NCI-H345 treated with DMSO at 0.1 percent for 48 hours (cell line): ENCODE measurements around the gene INPP5A.

Experiments used
- DNase-seq: peaks from one replicate; lab custom pipeline; 2025; ENCODE audit not compliant: unreplicated experiment; lab: John Stamatoyannopoulos, UW

Gene INPP5A

DNA sequence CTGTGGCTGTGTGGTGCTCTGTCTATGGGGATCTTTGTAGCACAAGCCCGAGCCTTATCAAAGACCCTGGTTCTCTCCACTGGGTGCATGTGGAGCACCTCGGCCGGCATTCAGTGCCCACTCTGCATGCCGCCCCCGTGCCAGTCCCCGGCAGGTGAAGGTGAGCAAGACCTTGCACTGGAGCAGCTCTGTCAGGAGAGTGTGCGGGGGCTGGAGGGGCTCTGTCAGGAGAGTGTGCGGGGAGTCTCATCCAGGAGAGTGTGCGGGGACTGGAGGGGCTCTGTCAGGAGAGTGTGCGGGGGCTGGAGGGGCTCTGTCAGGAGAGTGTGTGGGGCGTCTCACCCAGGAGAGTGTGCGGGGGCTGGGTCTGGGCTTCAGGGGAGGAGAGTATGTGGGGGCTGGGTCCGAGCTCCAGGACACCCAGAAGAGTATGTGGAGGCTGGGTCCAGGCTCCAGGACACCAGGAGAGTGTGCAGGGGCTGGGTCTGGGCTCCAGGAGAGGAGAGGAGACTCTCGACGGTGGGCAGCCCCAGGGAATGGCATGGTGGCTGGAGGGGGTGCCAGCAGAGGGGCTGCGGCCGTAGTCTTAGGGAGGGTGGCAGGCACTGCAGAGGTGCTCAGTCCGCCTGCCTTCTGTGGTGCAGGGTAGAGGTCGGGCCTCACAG lies 40.8 kb downstream of the INPP5A start:
- DNase-seq, result no peak

DNA sequence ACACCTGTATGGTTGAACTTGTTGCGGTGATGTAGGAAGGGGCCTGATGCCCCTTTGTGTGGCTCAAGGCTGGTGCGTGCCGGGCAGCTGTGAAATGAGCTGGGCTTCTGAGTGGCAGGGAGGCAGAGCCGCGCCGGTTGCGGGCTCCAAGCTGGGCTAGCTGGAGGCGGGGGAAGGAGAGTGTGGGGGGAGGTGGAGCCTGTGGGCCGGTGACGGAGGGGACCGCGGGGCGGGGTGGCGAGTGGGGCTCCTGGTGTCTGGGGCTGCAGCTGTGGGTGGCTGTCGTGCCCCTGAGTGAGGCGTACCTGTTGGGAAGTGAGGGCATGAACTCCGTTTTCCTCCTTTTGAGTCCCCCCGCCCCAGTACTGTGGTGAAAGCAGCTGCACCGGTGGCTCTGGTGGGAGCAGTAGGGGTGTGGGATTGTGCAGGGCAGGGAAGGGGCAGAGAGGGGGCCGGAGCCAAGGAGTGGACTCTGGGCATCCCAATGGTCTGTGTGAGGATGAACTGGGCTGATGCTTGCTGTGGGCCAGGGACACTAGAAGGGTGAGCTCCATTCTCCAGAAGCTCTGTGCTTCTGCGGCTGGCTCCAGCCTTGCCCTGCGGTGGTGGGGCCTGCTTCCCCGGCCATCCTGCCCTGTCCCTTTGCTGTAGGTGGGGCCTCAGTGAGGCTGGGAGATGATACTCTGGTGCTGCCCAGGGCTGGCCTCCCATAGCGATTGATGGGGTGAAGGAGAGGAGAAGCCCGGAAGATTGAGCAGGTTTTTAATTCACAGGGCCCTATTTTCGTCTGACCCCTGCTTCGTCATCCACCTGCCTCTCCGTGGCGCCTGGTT lies 41.7 kb downstream of the INPP5A start:
- DNase-seq, result no peak

DNA sequence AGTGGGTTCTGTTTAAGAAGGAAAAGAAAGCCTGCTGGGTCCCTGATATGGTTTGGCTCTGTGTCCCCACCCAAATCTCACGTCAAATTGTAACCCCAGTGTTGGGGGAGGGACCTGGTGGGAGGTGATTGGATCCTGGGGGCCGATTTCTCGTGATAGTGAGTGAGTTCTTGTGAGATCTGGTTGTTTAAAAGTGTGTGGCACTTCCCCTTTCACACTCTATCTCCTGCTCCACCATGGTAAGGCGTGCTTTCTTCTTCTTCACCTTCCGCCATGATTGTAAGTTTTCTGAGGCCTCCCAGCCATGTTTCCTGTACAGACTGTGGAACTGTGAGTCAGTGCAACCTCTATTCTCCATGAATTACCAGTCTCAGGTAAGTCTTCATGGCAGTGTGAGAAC lies 42.6 kb downstream of the INPP5A start:
- DNase-seq, result no peak

DNA sequence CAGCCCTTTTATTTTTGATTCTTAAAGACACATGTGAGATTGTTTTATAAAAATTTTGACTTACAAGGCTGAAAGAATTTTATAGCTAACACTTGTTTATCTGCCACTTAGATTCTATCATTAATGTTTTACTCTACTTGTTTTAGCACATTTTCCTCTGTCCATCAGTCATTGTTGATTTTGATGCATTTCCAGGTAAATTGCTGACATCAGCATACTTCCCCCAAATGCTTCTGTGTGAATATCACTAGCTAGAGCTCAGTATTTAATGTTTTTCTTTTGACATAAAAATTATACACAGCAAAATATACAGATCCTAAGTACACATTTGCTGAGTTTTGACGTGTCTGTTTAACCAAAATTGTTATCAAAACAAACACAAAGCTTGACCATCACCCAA lies 43.0 kb downstream of the INPP5A start:
- DNase-seq, result no peak

DNA sequence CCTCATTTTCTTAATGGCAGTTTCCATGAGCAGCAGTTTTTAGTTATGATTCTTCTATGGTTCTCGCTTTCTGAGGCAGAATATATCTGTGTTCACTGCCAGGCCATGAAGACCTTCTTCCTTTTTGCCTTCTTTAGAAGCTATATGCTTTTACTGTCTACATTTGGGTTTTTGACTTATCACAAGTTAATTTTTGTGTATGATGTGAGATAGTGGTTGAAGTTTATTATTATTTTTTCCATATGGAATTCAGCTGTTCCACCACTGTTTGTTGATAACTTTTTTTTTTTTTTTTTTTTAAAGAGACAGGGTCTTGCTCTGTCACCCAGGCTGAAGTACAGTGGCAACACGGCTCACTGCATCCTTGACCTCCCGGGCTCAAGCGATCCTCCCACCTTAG lies 44.5 kb downstream of the INPP5A start:
- DNase-seq, result no peak

DNA sequence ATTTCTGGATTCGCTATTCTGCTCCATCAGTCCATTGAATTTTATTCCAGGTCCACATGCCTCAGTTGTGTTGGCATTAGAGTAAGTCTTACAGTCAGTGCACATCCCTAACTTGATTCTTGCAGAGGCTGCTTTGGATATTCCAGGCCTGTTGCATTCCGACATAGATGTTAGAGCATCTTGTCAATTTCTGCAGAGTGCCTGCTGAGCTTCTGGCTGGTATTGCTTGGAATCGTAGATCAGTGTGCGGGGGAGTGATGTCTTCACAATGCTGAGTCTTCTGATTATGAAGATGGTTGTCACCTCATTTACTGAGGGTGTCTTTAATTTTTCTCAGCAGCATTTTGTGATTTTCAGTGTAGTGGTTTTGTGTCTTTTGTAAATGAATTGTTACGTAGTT lies 45.2 kb downstream of the INPP5A start:
- no peak for DNase-seq

DNA sequence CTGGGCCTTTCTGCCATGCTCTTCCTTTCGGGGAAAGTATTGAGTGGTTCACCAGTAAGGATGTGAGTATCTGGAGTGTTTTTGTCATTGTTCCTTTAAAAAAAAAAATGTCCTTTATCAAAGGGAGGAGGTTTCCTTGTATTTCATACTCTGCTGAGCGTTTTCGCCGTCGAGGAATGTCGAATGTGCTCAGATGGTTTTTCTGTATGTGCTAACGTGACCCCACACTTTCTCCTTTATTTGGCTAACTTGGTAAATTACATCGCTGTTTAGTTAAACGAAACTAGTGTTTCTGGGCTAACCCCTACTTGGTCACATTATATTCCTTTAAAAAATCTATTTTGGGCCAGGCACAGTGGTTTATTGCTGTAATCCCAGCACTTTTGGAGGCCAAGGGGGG lies 45.9 kb downstream of the INPP5A start:
- no peak for DNase-seq

DNA sequence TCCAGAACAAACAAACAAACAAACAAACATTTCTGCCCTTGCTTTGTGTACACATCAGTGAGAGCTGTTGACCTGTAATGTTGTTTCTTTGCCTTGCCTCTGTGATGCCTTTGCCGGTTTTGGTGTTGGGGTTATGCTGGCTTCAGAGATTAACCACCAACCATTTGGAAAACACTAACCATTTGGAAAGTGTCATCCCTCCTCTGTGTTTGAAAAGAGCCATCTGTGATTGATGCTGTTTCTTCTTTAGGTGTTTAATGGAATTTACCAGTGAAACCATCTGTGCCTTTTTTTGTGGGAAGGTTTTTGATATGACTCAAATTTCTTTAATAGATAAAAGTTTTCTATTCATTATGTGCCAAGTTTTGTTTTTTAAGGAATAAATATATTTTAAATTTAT lies 46.5 kb downstream of the INPP5A start:
- DNase-seq, result no peak

DNA sequence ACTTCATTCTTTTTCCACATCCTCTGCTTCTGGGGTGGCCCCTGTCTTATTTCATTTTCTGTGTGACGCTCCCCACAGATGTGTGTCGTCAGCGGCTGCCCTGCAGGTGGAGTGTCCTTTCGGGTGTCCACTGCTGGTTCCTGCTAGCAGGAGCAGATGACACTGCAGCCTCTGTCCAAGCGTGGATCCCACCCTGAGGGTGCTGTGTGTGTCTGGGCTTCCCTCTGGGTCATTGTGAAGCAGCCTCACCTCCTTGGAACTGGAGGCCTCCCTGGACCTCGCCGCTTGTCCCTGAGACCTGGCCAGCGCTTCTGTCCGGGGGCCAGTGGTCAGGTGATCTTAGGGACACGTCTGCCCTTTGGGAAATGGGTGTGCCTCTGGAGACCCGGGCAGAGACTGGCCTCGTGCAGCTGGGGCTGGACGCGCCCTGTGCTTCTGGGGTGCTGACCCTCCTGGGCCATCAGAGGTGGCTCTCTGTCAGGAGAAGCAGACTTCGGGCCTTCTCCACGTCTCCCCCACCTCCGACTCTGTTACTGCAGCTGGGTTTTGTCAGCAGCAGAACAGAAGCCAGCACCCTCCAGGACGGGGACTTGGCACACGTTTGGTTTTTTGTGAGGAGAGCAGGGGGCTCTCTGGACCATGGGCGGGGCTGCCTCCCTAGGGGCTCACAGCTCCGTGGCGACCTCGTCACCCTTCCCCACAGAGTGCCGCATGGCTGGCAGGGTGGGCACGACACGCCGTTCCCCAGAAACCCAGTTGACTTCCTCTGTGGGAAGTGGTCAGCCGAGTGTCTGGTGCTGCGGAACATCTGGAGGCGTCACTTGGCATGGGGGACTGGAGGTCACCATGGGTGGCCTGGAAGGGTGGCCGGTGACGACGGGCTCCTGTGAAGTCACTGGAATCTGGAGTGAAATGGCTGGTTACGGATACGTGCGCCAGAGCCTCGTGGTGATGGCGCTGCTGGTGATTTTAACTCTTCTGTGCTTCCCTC lies 48.4 kb downstream of the INPP5A start:
- DNase-seq, result no peak

DNA sequence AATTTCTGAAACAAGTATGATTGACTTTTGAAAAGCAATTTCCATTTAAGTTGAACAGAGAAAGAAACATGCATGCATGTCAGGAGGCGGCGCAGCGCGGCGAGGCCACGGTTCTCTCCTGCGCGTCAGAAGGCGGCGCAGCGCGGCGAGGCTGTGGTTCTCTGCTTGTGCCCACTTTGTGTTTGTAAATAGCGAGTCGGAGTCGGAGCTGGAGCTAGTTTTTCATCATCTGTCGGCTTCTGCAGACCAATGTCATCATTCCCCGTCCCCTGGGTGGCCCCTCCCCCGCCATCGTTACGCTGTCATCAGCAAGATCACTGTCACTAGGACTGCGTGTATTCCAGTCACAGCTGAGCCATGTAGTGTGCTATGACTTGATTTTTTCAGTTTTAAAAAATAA lies 49.2 kb downstream of the INPP5A start:
- DNase-seq, result no peak

DNA sequence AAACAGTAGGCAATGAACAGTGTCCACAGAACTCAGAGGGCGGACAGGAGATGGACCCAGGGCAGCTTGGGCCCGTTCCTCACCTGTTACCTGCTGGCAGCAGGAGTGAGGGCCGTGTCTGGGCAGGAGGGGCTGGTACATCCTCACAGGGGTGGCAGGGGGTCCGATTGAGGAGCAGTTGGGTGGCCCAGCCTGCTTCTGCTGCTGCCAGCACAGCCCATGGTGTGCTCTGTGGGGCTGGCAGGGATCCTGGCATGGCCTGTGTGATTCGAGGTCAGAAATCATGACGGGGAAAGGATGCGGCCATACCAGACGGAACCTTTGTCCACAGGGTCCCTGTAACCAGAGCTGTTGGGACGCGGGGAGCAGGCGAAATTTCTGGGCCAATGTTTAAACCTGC lies 49.6 kb downstream of the INPP5A start:
- DNase-seq, result no peak

DNA sequence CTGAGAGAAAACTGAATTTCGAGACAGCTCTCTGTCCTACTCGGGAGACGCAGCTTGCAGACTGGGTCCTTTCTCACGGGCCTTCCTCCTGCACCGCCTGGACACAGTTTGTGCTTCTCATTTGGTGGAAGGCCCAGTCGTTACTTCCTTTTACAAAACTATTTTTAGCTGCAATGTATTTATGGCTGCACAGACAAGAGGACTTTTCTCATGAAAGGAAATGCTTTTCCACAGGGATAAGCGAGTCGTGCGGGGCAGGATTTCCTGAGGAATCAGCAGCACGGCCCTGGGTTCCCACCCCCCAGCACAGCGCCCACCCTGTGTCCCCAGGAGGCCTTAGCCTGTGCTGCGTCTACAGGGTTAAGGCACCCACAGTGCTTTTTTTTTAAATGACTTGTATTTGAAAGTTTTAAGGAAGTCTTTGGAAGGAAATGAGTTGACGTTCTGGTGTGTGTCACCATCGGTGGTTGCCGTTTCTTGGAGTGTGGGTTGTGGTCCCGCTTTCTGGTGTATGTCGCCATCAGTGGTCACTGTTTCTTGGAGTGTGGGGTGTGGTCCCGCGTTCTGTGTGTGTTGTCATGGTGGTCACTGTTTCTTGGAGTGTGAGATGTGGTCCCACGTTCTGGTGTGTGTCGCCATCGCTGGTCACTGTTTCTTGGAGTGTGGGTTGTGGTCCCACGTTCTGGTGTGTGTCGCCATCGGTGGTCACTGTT lies 50.9 kb downstream of the INPP5A start:
- DNase-seq, result no peak

DNA sequence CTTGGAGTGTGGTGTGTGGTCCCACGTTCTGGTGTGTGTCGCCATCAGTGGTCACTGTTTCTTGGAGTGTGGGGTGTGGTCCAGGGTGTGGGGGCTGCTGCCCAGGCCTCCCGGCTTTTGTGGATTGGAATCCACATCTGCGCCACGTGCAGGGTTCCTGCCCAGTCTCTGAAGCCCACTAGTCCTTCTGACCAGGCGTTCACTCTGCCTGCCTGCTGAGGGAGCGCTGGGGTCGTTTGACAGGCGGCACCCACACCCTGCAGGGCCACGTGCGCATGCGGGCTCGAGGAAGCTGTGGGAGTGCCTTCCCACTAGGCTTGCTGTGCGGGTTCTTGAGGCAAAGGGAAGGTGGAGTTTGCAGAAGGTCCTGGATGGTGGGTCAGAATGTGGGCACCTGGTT lies 51.4 kb downstream of the INPP5A start:
- DNase-seq, result no peak

DNA sequence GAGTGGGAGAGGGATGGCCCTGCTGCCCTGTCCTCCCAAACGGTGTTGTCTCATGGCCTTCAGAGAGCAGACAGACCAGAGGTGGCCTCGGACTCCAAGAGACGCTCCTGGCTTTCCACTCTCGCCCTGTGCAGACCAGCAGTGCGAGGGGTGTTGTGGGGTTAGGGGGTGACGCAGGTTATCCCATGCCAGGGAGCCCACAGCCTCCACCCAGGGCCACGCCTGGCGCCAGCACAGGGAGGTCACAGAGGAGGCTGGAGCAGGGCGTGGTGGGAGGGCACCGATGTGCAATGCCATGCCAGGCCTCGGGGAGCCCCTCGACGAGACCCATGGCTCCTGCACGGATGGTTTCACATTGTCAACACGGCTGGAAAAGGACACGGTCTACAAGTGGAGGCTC lies 52.1 kb downstream of the INPP5A start:
- DNase-seq, result no peak

DNA sequence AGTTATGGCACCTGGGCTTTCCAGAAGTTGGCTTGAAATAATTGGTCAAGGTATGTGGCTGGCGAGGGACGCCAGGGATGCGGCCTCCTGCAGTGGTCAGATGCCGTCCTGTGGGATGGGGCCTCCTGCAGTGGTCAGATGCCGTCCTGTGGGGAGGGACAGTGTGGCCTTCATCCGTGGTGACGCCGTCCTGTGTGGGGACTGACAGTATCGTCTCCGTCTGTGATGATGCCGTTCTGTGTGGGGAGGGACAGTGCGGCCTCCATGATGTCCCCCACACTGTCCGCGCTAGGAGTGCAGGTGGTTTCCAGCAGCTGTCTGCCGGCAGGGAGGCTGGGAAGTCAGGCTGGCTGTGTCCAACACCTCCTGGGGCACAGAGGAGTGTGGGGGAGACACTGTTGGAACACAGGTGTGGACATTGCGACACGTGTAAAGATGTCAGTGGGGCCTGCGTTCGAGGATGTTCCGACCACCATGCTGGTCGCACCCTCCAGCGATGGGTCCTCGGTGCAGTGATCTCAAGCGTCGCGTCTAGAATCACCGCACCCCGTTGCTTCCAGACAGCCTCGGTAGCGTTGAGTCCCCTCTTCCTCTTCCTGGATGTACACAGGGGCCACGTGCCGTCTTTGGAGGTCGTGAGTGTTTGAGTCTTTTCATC lies 52.6 kb downstream of the INPP5A start:
- no peak for DNase-seq

DNA sequence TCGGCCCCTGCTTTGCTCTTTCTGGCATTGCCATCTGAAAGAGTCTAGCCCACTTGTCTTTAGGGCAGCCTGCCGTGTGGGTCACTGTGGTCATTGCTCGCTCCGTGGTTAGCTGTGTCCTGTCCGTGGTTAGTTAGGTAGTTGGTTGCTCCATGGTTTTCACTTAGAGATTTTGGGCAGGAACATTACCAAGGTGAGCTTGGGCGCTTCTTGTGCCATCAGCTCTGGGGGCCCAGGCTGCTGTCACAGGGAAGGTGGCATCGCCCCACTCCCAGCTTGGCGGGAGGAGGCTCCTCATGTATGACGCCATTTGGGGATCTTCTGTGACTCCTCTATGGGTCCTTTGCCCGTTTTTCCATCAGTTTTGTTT lies 53.1 kb downstream of the INPP5A start:
- no peak for DNase-seq

DNA sequence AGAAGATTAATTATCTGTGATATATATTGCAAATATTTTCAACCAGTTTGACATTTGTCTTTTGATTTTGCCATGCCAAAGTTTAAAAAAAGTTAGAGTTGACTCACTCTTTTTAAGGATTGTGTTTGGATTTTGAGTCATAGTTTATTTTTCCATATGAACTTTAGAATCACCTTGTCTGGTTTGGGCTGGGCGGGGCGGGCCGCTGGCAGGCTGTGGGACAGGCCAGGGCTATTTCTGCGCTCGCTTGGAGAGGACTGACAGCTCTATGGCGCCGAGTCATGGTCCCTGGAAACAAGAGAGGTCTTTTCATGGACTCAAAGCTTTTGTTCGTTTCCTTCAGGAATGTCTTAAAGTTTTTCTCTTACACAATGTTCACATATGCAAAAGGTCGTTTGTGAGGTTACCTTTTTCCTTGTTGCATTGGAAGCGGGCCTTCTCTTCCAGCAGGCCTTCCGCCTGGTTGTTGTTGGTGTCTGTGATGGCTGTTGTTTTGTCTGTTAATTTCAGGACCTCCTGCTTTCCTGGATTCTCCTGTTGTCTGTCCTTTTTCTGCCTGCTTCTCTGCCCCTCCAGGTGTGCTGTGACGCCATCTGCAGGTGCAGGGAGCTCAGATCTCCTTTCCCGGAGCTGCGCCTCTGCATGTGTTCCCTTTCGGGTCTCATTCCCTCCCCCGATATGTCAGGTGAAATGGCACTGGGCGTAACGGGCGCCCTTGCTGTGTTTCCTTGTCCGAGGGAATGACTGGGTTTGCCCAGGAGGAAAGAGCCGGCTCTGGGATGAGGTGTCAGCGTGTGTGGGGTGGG lies 53.8 kb downstream of the INPP5A start:
- no peak for DNase-seq

DNA sequence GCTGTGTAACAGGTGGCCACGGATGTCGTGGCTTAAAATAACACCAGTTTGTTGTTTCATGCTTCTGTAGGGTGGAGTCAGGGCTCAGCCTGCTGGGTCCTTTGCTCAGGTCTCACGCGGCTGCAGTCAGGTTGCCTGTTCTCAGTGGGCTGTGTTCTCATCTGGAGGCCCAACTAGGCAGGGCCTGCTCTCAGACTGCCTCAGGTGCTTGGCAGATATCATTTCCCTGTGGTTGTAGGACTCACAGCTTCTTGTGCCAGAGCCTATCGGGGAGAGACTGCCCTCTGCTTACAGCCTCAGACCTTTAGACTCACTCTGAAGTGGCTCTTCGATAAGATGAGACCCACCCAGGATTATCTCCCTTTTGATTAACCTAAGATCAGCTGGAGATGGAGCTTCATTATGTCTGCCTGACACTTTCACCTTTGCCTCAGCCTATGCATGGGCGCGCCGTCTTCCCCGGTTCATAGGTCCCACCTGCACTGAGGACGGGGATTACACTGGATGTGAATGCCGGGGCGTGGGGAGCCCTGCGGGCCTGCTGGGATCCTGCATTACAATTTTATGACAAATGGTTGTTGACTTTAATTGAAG lies 55.3 kb downstream of the INPP5A start:
- no peak for DNase-seq

DNA sequence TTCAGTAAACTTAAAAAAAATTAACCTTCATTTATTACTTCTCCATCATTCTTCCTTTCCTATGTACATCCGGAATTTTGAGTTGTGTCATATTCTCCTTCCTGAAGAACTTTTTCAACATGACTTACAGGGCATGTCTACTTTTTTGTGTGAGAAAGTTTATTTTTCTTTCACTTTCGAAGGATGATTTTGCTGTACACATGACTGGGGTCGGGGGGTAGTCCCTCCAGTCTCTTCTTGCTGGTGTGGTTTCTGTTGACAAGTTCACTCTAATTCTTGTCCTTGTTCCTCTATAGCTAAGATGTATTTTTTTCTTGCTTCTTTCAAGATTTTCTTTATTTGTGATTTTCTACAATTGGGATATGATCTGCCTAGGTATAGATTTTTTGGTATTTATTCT lies 55.8 kb downstream of the INPP5A start:
- no peak for DNase-seq
